Measurements from ENCODE around the gene EIF2AK2.

The EIF2AK2 gene

DNA sequence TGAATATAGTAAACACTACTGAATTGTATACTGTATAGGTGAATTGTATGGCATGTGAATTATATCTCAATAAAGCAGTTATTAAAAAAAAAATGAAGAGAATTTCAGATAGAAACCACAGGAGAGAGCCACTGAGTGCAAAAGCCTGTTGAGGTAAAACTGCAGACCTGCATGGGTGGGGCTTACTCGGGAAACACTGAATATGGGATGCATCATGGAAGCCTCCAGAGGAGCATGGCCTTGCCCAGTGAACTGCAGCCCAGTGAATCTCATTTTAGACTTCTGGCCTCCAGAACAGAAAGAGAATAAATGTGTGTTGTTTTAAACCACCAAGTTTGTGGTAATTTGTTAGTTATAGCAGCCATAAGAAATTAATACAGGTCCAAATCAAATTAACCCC is 56.7 kb downstream of the EIF2AK2 start:
- no peak for DNase-seq (ENCODE audit: low spot score)

DNA sequence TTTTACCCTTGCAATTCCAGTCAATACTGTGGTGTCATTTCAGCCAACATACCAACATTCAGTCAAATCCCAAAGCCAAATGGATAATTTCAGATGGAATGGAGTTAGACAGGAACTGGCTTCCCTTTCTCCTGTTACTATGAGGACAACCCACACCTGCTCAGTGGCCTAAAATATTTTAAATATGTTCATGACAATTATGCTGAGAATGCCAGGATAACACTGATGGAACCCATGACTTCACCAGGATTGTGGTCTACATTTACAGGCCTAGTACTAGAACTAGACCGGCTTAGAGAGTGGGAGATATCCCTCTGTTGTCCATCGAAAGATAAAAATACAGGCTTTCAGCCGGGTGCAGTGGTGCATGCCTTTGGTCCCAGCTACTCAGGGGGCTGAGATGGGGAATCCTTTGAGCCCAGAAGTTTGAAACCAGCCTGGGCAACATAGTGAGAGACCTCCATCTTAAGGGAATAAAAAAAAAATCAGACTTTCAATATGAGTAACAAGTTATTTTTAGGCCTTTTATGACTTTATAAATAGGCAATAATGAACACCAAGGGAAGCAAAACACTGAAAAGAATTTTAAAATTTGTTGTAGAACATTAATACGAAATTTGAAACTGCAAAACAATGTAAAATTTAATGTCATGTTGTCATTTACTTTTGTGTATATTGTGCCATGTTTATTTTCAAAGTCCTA is 58.2 kb downstream of the EIF2AK2 start:
- DNase-seq (ENCODE audit: low spot score), result no peak

- DNase-seq (ENCODE audit: low spot score), result no peak
These were observed 60.2 kb downstream of the EIF2AK2 start for GRCh38 chr2:37096568-37096967.

DNA sequence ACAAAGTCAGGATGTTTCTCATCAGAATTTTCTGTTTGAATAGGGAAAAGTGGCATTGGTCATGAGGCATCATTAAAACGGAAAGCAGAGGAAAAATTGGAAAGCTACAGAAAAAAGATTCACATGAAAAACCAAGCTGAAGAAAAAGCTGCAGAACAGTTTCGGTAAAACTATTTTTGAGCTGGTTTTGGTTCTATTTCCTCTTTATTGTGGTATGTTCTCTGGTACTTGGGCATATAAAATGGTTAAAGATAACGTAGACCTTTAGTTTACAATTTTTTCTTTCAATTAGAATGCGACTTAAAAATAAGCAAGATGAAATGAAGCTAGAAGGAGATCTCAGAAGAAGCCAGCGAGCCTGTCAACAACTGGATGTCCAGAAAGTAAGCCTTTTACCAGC is 64.9 kb downstream of the EIF2AK2 start:
- no peak for DNase-seq (ENCODE audit: low spot score)

DNA sequence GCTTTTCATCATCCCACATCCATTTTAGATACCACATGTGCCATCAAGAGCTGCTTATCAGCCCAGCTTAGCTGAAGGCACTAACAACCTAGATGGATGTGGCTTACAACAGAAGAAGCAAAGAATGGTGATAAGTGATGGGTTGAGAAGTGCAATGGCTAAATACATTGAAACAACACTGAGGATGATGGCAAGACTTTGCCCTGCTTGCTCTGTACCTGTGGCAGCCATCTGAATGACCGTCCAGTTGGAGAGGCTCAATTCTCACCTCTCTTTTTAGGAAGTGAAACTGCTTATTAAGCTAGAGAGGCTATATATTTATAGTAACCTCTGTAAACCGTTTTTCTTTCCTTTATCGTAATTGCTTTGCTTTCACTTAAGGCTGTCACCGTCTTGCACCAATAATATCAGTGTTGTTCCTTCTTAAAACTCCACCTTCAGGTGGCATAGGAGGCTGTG is 66.7 kb downstream of the EIF2AK2 start:
- no peak for DNase-seq (ENCODE audit: low spot score)

DNA sequence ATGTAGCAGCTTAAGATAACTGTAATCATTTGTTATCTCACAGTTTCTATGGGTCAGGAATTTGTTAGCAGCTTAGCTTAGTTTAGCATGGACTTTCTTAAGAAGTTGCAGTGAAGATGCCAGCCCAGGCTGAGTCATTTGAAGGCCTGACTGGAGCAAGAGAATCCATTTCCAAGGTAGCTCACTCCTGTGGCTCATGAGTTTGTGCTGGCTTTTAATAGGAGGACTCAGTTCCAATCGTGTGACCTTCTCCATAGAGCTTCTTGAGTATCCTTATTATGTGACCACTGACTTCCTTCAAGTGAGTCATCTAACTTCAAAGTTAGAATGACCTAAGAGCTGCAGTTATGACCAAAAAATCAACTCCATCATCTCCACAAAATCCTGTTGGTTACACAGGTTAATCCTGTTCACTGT is 71.0 kb downstream of the EIF2AK2 start:
- no peak for DNase-seq (ENCODE audit: low spot score)

DNA sequence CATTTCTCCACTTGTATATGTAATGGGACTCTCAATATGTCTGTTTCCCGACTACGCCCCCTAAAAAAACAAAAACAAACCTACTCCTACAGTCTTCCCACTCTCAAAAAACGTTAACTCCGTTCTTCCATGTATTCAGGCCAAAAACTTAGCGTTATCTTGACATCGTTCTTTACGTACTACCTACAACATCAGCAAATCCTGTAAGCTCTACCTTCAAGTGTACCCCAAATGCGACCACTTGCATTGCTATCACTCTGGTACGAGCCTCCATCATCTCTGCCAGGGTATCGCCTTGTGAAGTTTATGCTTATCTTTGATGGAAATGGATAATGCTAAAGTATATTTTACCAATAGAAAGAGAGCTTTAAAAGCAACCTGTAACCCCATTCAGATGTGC is 72.0 kb downstream of the EIF2AK2 start:
- DNase-seq (ENCODE audit: low spot score), result no peak

- DNase-seq (ENCODE audit: low spot score), result peak; percentile 87
These were observed 72.6 kb downstream of the EIF2AK2 start, which contains the start of the genes GPATCH11 and HEATR5B for GRCh38 chr2:37083873-37084794. Gene GPATCH11 (plus strand): TSS chr2:37084518. CDS start chr2:37088382, 3,864 bp downstream. Gene HEATR5B (minus strand): TSS chr2:37084372. CDS start chr2:37083414, 958 bp downstream.

DNA sequence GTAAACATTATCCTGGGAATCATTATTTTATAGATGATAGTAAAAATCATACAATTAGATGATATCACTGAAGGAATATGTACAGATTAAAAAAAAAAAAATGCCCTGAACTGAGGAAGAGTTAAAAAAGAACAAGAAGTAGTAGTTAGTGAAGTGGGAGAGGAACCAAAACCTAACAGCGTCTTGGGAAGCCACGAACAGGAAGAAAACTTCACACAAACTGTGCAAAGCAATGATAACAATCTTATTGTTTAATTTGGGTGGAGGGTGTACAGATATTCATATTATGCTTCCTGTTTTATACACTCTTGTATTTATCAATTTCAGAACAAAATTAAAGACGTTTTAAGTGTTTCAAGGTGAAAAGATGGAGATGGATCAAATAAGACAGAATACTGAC is 76.1 kb downstream of the EIF2AK2 start:
- DNase-seq (ENCODE audit: low spot score), result no peak

GRCh38 chr2:37080266-37080665 is 76.5 kb downstream of the EIF2AK2 start:
- no peak for DNase-seq (ENCODE audit: low spot score)

- DNase-seq (ENCODE audit: low spot score), result no peak
These were observed 85.8 kb downstream of the EIF2AK2 start for GRCh38 chr2:37070931-37071330.

- no peak for DNase-seq (ENCODE audit: low spot score)
These were observed 88.1 kb downstream of the EIF2AK2 start for GRCh38 chr2:37068686-37069085.

GRCh38 chr2:37061776-37062175 is 95.0 kb downstream of the EIF2AK2 start:
- no peak for DNase-seq (ENCODE audit: low spot score)

GRCh38 chr2:37061013-37061711 is 95.6 kb downstream of the EIF2AK2 start:
- DNase-seq (ENCODE audit: low spot score), result no peak

GRCh38 chr2:37060446-37060845 is 96.3 kb downstream of the EIF2AK2 start:
- DNase-seq (ENCODE audit: low spot score), result no peak

DNA sequence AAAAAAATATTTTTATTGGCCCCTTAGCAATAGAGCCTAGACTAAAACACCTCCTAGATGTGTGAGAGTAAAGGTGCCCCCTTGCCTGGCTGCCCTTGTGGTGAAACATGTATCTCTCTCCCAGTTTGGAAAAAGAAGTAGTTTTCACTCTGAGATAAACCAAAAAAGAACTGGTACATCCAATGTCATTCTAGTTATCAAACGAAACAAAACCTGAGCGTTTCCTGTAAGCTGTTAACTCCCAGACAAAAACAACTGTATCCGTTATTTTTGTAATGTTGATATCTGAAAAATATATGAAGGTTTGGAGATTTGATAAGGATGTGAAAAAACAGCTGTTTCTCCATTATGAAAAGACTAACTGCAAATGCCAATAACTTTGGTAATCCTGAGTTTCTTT is 96.9 kb downstream of the EIF2AK2 start:
- DNase-seq (ENCODE audit: low spot score), result no peak

DNA sequence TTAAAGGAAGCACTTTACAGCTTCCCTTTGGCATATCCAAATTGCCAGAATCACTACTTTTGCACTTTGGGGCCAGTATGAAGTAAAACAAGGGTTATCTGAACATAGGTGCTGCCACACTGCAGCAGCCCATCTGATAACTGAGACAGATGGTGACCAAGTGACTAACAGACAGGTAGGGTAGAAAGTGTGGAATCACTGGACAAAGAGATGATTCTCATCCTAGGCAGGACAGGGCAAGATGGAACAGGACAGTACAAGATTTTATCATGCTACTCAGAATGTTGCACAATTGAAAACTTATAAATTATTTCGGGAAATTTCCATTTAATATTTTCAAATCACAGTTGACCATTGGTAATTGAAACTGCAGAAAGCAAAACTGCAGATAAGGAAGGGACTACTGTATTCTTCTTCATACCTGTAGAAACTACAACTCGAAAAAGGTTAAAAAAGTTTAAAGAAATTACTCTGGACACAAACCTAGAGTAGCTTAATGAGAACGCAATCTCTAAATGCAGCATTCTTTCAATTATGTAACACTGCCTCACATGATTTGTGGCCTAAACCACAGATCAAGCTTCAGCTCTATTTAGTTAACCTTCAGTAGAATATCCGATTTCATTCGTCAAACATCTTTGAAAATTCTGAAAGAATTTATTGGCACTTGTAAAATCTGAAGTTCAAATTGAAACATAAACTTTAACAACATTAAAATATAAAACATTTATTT is 104.0 kb downstream of the EIF2AK2 start:
- DNase-seq (ENCODE audit: low spot score), result no peak
